Measurements from ENCODE around the gene RIGI.

The RIGI gene

DNA sequence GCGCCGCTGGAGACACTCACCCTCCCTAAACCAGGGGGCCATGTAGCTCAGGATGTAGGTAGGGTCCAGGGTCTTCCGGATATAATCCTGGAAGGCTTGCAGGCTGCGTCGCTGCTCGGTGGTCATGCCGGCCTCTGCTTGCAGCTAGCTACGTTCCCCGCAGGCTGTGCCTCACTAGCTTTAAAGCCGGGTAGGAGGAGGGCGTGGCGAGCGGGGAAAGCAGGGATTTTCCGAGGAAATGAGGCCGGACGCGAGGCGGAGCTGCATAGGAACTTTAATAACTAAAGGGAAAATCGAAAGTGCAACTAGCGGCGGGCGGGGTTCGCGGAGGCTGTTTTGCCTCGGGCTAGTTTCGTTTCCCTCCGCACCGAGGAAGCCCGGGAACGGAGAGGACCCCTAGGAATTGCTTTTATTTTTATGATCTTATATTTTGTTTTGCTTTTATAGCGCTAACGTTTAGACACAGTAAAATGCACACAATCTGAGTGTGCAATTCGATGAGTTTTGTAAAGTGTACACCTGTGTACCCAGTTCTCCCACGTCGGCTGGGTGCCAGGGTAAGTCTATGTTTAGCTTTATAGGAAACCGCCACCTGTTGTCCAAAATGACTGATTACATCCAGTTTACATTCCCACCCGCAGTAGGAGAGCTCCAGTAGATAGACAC is at the start of gene RIGI:
Gene RIGI, minus strand, starts transcription at position 156 of the 666 bp plus-strand sequence. Its CDS starts 30 bp downstream, at position 126.
- DNase-seq (ENCODE audit: low spot score), result peak; percentile 74
- Mint-ChIP-seq H3K4me3 (peak within 1 kb of the TSS; percentile 92), H3K27ac (peak within 1 kb of the TSS; percentile 89), H3K27me3 (ENCODE audit: low read depth) (no peaks in the 10 kb centered on the region), H3K4me1 (ENCODE audit: low read depth) (peaks cover 29% of the 10 kb centered on the region), H3K9me3 (peaks cover 5% of the 10 kb centered on the region), H3K36me3 (ENCODE audit: low read depth) (peaks cover 32% of the 10 kb centered on the region)

DNA sequence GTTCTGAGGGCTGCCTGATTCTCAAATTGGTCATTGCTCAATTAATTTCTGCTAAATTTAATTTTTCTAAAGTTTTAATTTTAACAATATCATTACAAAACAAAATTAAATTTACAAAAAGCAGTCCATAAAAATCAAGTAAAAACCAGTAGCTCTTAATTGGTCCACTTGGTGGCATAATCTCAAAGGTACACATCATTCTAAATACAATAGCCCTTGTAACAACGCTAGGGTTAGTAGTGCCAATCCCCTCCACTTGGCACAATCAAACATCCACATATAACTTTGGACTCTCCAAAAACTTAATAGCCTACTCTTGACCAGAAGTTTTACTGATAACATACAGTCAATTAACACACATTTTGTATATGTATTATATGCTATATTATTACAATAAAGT is 48.9 kb upstream of the RIGI start:
- Mint-ChIP-seq H3K4me1 (ENCODE audit: low read depth) (peaks cover 23% of the 10 kb centered on the region), H3K27me3 (ENCODE audit: low read depth) (peaks cover 11% of the 10 kb centered on the region), H3K36me3 (ENCODE audit: low read depth) (peaks cover 6% of the 10 kb centered on the region), H3K27ac (no peak overlapping the region), H3K4me3 (no peak overlapping the region), H3K9me3 (no peaks in the 10 kb centered on the region)
- DNase-seq (ENCODE audit: low spot score), result no peak

DNA sequence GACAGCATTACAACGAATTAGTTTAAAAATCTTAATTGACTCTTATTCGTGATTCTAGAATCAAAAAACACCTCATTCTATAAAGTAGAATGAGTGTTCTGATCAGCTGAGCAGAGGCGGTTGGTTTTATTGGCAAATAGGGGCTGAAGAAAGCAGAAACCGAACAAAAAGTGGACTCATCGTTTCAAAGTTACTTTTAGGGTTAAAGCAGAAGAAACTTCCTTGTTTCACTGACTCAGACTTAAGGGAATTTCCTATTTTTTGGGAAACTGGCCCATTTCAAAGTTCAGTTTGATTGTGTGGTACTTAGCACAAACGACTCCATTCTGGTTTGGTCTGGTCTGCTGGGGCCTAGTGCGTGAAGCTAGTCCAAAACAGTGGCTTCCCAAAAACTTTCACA is 47.8 kb upstream of the RIGI start:
- Mint-ChIP-seq H3K9me3 (no peaks in the 10 kb centered on the region), H3K27me3 (ENCODE audit: low read depth) (peaks cover 4% of the 10 kb centered on the region), H3K36me3 (ENCODE audit: low read depth) (peaks cover 9% of the 10 kb centered on the region), H3K4me3 (peak overlapping the region; percentile 99), H3K27ac (peak overlapping the region; percentile 99), H3K4me1 (ENCODE audit: low read depth) (peaks cover 19% of the 10 kb centered on the region)
- no peak for DNase-seq (ENCODE audit: low spot score)

DNA sequence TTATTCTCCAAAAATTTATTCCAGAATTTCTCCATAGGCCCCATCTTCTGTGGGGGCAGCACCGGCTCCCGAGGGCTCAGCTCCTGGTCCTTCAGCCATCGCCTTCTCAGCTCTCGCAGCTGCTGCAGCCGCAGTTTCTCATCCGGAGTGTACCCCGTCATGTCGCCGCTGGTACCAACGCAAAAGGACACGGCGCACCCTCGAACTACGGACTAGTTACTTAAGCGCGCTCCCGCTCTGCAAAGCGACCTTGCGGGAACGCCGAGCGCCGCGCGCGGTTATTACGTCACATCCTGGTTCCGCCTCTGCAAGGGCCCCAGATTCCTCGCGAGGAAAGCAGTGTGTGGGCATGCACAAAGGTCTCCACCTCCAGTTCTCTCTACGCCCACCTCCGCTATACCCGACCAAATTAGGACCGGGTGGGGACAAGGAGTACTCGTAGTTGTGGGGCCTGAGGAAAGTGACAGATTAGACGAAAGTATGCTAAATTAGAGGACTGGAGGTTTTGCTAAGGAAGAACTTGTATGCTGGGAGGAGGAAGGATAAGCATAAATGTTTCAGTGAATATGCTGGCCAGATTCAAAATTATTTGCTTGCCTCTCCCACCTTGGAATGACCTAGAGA is 47.0 kb upstream of the RIGI start, which contains the start of gene NDUFB6:
Gene NDUFB6, minus strand, starts transcription at position 260 of the 624 bp plus-strand sequence. Its CDS starts 99 bp downstream, at position 161.
- H3K9me3 Mint-ChIP-seq, result no peaks in the 10 kb centered on the region
- peaks cover 13% of the 10 kb centered on the region for H3K36me3 Mint-ChIP-seq (ENCODE audit: low read depth)
- H3K4me1 Mint-ChIP-seq (ENCODE audit: low read depth), result peaks cover 19% of the 10 kb centered on the region
- peak within 1 kb of the TSS; percentile 99 for H3K27ac Mint-ChIP-seq
- H3K4me3 Mint-ChIP-seq, result peak within 1 kb of the TSS; percentile 99
- H3K27me3 Mint-ChIP-seq (ENCODE audit: low read depth), result no peaks in the 10 kb centered on the region
- peak; percentile 95 for DNase-seq (ENCODE audit: low spot score)

DNA sequence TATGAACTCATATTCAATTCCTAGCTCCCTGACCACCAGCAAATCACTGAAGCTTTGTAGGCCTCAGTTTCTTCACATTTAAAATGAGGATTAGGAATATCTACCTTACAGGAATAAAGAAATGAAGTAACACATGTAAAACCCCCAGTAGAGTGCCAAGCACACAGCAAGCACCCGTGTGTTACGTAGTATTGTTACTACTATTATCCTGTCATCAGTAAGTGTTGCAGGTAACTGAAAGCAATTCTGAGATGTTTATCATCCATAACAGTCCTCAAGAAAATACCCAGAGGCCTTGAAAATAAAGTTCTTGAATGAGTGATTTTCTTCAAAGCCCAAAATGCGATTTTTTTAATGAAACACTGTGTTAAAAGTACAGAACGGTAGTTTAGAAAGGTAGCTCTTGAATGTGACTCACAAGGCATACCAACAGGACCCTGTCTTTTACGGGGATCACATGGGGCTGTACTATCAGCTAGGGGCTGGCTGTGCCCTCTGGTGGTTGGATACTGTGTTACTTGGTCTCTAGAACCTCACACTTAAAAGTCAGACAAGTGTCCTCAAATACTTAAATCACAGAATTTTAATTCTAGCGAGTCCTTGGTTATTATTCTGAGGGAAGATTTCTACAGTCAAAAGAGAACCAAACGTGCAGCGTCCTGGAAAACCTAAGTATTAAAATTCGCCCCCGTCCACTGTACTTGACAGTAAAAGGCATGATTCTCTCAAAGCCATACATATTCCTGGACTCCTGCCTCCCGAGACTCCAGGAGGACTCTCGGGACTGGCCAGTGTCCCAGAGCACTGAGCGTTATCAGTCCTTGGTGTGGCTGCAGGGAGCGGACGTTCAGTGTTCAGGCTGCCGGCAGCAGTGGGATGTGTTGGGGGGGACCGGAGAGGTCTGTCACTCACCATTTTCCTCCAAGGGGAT is 46.2 kb upstream of the RIGI start:
- DNase-seq (ENCODE audit: low spot score), result peak; percentile 71
- H3K9me3 Mint-ChIP-seq, result no peaks in the 10 kb centered on the region
- H3K4me3 Mint-ChIP-seq, result peak overlapping the region; percentile 99

DNA sequence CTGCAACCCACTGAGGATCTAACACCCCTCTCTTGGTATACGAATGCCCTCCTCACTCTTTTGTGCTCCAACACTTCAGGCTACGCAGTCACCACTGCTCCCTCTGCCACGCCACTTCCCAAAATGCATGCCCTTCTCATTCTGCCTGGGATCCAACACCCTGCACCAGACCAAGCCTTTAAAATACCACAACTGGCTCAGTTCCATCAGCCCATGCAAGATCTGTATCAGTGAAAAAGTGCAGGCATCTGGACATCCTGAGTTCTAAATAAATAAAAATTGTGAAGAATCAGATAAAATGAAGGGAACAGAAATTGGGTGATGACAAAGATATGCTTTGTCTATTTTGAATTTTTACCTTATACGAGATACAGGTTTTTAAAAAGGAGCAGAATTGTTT is 44.3 kb upstream of the RIGI start:
- peaks cover 25% of the 10 kb centered on the region for H3K4me1 Mint-ChIP-seq (ENCODE audit: low read depth)
- no peaks in the 10 kb centered on the region for H3K27me3 Mint-ChIP-seq (ENCODE audit: low read depth)
- no peak for DNase-seq (ENCODE audit: low spot score)
- H3K9me3 Mint-ChIP-seq, result no peaks in the 10 kb centered on the region
- H3K36me3 Mint-ChIP-seq (ENCODE audit: low read depth), result peaks cover 26% of the 10 kb centered on the region
- H3K4me3 Mint-ChIP-seq, result no peak overlapping the region
- peak overlapping the region; percentile 24 for H3K27ac Mint-ChIP-seq

More for the DNA sequence above, 46.2 kb upstream of the RIGI start:
- Mint-ChIP-seq H3K36me3 (ENCODE audit: low read depth) (peaks cover 14% of the 10 kb centered on the region), H3K27me3 (ENCODE audit: low read depth) (no peaks in the 10 kb centered on the region), H3K27ac (peak overlapping the region; percentile 99), H3K4me1 (ENCODE audit: low read depth) (peaks cover 19% of the 10 kb centered on the region)

DNA sequence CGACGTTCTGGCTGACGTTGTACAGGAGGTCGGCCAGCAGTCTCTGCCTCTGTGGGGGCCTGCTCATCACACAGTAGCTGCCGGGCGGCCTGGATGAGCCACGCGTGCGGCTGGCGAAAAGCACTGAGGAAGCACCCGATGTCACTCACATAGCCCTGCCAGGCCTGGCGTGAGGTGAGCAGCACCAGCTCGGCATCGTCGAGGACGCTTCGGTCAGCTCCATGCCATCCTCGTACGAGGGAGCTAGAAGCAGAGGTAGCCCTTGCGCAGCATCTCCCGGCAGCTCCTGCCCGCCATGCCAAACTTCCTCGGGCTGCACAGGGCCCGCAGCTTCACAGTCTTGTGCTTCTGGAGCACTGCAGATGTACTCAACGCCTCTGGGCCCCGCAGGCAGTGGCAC is 40.8 kb upstream of the RIGI start:
- Mint-ChIP-seq H3K27ac (no peak overlapping the region), H3K27me3 (ENCODE audit: low read depth) (no peaks in the 10 kb centered on the region), H3K4me3 (no peak overlapping the region), H3K9me3 (no peaks in the 10 kb centered on the region), H3K36me3 (ENCODE audit: low read depth) (peaks cover 33% of the 10 kb centered on the region), H3K4me1 (ENCODE audit: low read depth) (peaks cover 18% of the 10 kb centered on the region)
- DNase-seq (ENCODE audit: low spot score), result no peak

DNA sequence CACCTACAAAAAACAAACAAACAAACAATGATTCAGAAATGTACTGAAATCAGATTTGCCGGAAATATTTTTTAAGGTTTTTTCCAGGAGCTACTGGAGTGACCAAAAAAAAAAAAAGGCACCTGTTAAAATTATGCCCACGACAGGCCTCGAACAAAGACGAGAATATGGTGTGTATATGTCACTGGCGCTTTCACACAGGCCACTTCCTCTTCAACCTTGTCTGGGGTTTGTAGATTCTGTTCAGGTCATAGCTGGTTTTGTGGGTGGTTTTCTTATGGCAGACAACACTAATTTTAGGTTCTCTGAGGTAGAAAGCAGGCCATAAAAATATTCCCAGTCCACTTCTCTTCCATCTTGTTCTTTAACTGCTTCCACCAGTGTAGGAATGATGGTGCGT is 40.0 kb upstream of the RIGI start:
- H3K27me3 Mint-ChIP-seq (ENCODE audit: low read depth), result no peaks in the 10 kb centered on the region
- peaks cover 15% of the 10 kb centered on the region for H3K4me1 Mint-ChIP-seq (ENCODE audit: low read depth)
- H3K4me3 Mint-ChIP-seq, result no peak overlapping the region
- H3K9me3 Mint-ChIP-seq, result no peaks in the 10 kb centered on the region
- no peak overlapping the region for H3K27ac Mint-ChIP-seq
- H3K36me3 Mint-ChIP-seq (ENCODE audit: low read depth), result peaks cover 33% of the 10 kb centered on the region
- DNase-seq (ENCODE audit: low spot score), result no peak

DNA sequence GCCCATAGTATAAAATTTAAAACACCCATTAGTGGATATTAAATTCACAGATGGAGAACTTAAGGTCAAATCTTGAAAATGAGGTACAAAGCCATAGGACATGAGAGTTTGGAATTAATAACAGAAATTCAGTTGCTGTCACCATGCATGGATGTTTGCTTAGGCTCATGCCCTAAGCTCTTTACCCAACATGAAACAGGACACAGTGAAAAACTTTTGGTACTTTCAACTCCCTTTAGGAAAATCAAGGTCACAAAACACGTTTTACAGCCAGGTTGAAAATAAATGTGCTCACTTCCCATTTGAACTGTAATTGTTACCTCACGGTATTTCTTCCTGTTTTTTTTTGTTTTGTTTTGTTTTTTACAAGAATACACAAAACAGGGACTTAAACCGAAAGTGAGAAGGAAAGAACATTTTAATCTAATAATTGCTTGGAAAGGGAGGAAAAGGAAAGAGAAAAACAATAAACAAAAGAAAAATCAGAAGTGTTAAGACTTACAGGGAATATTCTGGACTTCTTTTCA is 32.5 kb upstream of the RIGI start:
- H3K27me3 Mint-ChIP-seq (ENCODE audit: low read depth), result no peaks in the 10 kb centered on the region
- no peaks in the 10 kb centered on the region for H3K9me3 Mint-ChIP-seq
- peaks cover 11% of the 10 kb centered on the region for H3K4me1 Mint-ChIP-seq (ENCODE audit: low read depth)
- DNase-seq (ENCODE audit: low spot score), result no peak
- no peak overlapping the region for H3K4me3 Mint-ChIP-seq
- H3K36me3 Mint-ChIP-seq (ENCODE audit: low read depth), result peaks cover 5% of the 10 kb centered on the region
- no peak overlapping the region for H3K27ac Mint-ChIP-seq

DNA sequence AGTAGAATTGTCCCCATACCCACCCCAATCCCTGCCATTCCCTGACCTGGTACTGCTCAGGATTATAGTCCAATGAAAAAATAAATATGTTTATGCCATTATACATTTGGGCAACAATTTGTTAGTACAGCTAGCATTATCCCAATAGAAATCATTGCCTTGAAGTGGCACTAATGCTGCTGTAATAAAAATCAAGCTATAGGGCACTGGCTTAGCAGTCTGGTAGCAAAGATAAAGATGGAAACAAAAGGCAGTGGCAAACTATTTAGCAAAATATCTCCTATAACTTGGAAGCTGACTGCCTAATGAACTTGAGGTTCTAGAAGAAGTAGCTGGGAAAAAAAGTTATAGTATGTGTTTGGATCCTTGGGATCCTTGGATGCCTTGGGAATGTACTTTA is 28.6 kb upstream of the RIGI start:
- Mint-ChIP-seq H3K4me1 (ENCODE audit: low read depth) (peaks cover 19% of the 10 kb centered on the region), H3K36me3 (ENCODE audit: low read depth) (peaks cover 13% of the 10 kb centered on the region), H3K27me3 (ENCODE audit: low read depth) (no peaks in the 10 kb centered on the region), H3K9me3 (no peaks in the 10 kb centered on the region), H3K4me3 (no peak overlapping the region), H3K27ac (no peak overlapping the region)
- DNase-seq (ENCODE audit: low spot score), result no peak

DNA sequence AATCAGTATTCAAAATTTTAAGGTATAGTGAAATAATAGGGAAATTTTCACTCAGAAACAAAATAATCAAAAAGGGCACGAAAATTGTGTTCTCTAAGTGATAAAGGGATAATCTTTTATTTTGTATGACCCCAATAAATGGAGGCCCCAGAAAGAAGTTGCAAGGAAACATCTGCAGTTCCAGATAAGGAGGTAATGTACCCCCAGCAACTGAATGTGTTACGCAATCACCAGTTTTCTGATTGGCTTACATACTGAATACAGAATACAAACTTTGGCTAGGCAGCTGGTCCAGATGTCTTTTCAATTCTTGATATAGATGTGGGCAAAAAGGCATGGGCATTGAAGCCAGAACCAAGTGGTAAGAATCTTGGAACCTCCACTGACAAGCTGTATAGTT is 28.1 kb upstream of the RIGI start:
- H3K9me3 Mint-ChIP-seq, result no peaks in the 10 kb centered on the region
- H3K4me3 Mint-ChIP-seq, result peak overlapping the region; percentile 15
- no peaks in the 10 kb centered on the region for H3K27me3 Mint-ChIP-seq (ENCODE audit: low read depth)
- H3K4me1 Mint-ChIP-seq (ENCODE audit: low read depth), result peaks cover 21% of the 10 kb centered on the region
- H3K27ac Mint-ChIP-seq, result no peak overlapping the region
- DNase-seq (ENCODE audit: low spot score), result no peak
- H3K36me3 Mint-ChIP-seq (ENCODE audit: low read depth), result peaks cover 13% of the 10 kb centered on the region

DNA sequence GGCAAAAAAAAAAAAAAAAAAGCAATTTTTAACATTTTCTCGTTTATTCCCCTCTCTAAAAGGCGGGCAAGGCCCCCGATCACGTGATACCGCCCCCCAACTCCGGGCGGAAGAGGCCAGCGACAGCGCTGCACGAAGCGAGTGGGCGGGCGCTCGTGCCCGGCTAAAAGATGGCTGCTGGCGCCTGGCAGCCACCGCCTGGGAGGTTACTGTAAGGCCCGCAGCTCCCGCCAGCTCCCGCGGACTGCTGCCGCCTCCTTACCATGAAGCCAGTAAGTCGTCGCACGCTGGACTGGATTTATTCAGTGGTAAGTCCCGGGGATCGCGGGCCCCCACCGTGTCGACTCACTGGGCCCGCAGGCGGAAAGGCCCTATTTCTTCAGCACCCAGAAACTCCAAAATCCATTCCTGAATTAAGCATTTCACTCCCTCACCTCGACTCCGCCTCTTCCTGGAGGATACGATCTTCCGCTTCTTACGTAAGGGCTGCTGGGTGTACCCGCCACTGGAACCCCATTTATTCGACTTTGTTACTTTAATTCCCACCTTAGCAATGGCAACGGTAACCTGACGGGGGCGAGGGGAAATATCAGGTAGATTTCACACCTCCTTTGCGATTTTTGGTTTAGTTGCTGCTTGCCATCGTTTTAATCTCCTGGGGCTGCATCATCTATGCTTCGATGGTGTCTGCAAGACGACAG is 26.3 kb upstream of the RIGI start, which contains the start of the genes SMIM27 and TOPORS:
Gene SMIM27, plus strand, starts transcription at position 156 of the 701 bp plus-strand sequence. Its CDS starts 108 bp downstream, at position 264.
Gene TOPORS, minus strand, starts transcription at position 415 of the 701 bp plus-strand sequence. Its CDS starts 150 bp downstream, at position 265.
- Mint-ChIP-seq H3K4me3 (peak within 1 kb of the TSS; percentile 100), H3K9me3 (no peaks in the 10 kb centered on the region), H3K36me3 (ENCODE audit: low read depth) (peaks cover 18% of the 10 kb centered on the region), H3K4me1 (ENCODE audit: low read depth) (peaks cover 24% of the 10 kb centered on the region), H3K27ac (peak within 1 kb of the TSS; percentile 98), H3K27me3 (ENCODE audit: low read depth) (no peaks in the 10 kb centered on the region)
- peak; percentile 87 for DNase-seq (ENCODE audit: low spot score)
